Endothelial cell of umbilical vein (primary cell): ENCODE data around the gene XKR8. TPM values are rescaled to one million over a fixed set of nuclear protein-coding genes. Genes with fewer than 3 reads are reported as not detected.

ENCODE experiments used
- BruUV-seq: library from RNA; stranded (reverse); fragments of 400-500 nt; replicated peaks from 2 replicates; lab custom pipeline; 2021; lab: Mats Ljungman, UMichigan
- CTCF ChIA-PET: fragments of 300-600, 350-600 bp; sonication (Branson Sonifier 250); formaldehyde crosslinking; loops from one replicate; lab custom pipeline; 2021; ENCODE audit warnings: antibody characterized with exemption, inconsistent platforms; lab: Charles Lee
- POLR2A ChIA-PET: fragments of 300-600, 350-600 bp; sonication (Branson Sonifier 250); formaldehyde crosslinking; loops from one replicate; lab custom pipeline; 2021; ENCODE audit warnings: antibody characterized with exemption, inconsistent platforms; lab: Charles Lee
- DNase-seq: peaks from one replicate; pipeline ENCODE4 v3.0.0-alpha.2; 2011; ENCODE audit warnings: low read depth, low spot score
- FAIRE-seq: peaks from 2 replicates; lab custom pipeline; 2011; peaks lifted over from hg19 to GRCh38; lab: Jason Lieb, UNC
- H2AFZ ChIP-seq: 2 replicates; pipeline ENCODE4 v1.6.0; 2012; ENCODE audit warnings: low read depth, low read length, control low read depth, inconsistent platforms
- H3K27ac ChIP-seq: 2 replicates; pipeline ENCODE4 v1.5.1; 2011; ENCODE audit warnings: low read depth, mild to moderate bottlenecking, control low read depth, low read length, moderate library complexity; ENCODE audit not compliant: insufficient read depth
- H3K27me3 ChIP-seq, 2 experiments: 2 replicates each; pipeline versions ENCODE4 v1.6.0 to v1.6.1; 2011; ENCODE audit warnings: low read length in 2 of 2, mixed read lengths in 1 of 2; ENCODE audit not compliant: control insufficient read depth in 2 of 2, insufficient read depth in 2 of 2
- H3K36me3 ChIP-seq, 2 experiments: 2 replicates in 1 of 2; 3 replicates in 1 of 2; pipeline ENCODE4 v1.5.1; 2011; ENCODE audit warnings: low read length in 2 of 2, mild to moderate bottlenecking in 1 of 2, moderate library complexity in 1 of 2; ENCODE audit not compliant: control insufficient read depth in 2 of 2, insufficient read depth in 2 of 2; ENCODE audit errors: extremely low read depth in 1 of 2
- H3K4me1 ChIP-seq: 3 replicates; pipeline ENCODE4 v1.5.1; 2011; ENCODE audit warnings: mild to moderate bottlenecking, low read length; ENCODE audit not compliant: control insufficient read depth, insufficient read depth; ENCODE audit errors: extremely low read depth
- H3K4me2 ChIP-seq: 2 replicates; pipeline ENCODE4 v1.6.1; 2011; ENCODE audit warnings: low read length, control low read depth, mixed read lengths; ENCODE audit not compliant: insufficient read depth
- H3K4me3 ChIP-seq, 3 experiments: fragments of 200-600 bp in 1 of 3; sonication (generic), shearing (Covaris generic) in 1 of 3; replicated peaks in 1 of 3; 2 replicates each; pipeline ENCODE4 v1.5.1; 2011 to 2016; ENCODE audit warnings: control low read depth in 3 of 3, low read length in 3 of 3, mild to moderate bottlenecking in 2 of 3, inconsistent platforms in 1 of 3, low read depth in 1 of 3, moderate library complexity in 1 of 3; ENCODE audit not compliant: insufficient read depth in 1 of 3
- H3K79me2 ChIP-seq: 2 replicates; pipeline ENCODE4 v1.6.0; 2012; ENCODE audit warnings: low read length, inconsistent platforms; ENCODE audit not compliant: control insufficient read depth, insufficient read depth
- H3K9ac ChIP-seq: replicated peaks from 2 replicates; pipeline ENCODE3; 2011; ENCODE audit warnings: low read length, control low read depth; ENCODE audit not compliant: insufficient read depth; ENCODE audit errors: extremely low read depth
- H3K9me1 ChIP-seq: replicated peaks from 3 replicates; pipeline ENCODE4 v1.6.0; 2011; ENCODE audit warnings: mild to moderate bottlenecking, low read length; ENCODE audit not compliant: control insufficient read depth, insufficient read depth; ENCODE audit errors: extremely low read depth
- H3K9me3 ChIP-seq: replicated peaks from 2 replicates; pipeline ENCODE4 v1.5.1; 2012; ENCODE audit warnings: low read length, inconsistent platforms; ENCODE audit not compliant: control insufficient read depth, insufficient read depth
- H4K20me1 ChIP-seq: replicated peaks from 2 replicates; pipeline ENCODE3; 2011; ENCODE audit warnings: mild to moderate bottlenecking, low read length; ENCODE audit not compliant: control insufficient read depth, insufficient read depth; ENCODE audit errors: extremely low read depth
- CTCF ChIP-seq, 2 donors: IDR thresholded peaks; 1 replicate in 1 of 2; 2 replicates in 1 of 2; pipeline ENCODE4 v1.5.1; 2011; ENCODE audit warnings: low read length in 2 of 2, mild to moderate bottlenecking in 2 of 2, moderate library complexity in 2 of 2, control low read depth in 1 of 2, inconsistent platforms in 1 of 2, low read depth in 1 of 2; ENCODE audit not compliant: insufficient read depth in 1 of 2; ENCODE audit errors: extremely low read depth in 1 of 2
- FOS ChIP-seq: IDR thresholded peaks from 2 replicates; pipeline ENCODE4 v1.6.1; 2011; ENCODE audit warnings: mild to moderate bottlenecking, low read length, moderate library complexity, borderline replicate concordance; ENCODE audit not compliant: insufficient read depth
- GATA2 ChIP-seq: IDR thresholded peaks from 2 replicates; pipeline ENCODE4 v1.7.0; 2011; ENCODE audit warnings: low read depth, mild to moderate bottlenecking, moderate library complexity, mixed read lengths, low read length; ENCODE audit not compliant: insufficient read length, insufficient read depth
- JUN ChIP-seq: IDR thresholded peaks from 2 replicates; pipeline ENCODE4 v1.6.1; 2011; ENCODE audit warnings: borderline replicate concordance, low read depth; ENCODE audit not compliant: insufficient read length, insufficient read depth
- MAX ChIP-seq: IDR thresholded peaks from 2 replicates; pipeline ENCODE4 v1.6.1; 2011; ENCODE audit not compliant: insufficient read depth, insufficient read length
- MYC ChIP-seq: IDR thresholded peaks from one replicate; pipeline ENCODE4 v1.6.1; 2011; ENCODE audit warnings: mild to moderate bottlenecking, low read depth, low read length
- POLR2AphosphoS5 ChIP-seq: IDR thresholded peaks from 2 replicates; pipeline ENCODE4 v1.6.1; 2012; ENCODE audit warnings: low read depth, mild to moderate bottlenecking, control low read depth, low read length, moderate library complexity; ENCODE audit not compliant: insufficient read depth
- dilution Hi-C: fragments of 300-500 bp; cut with MboI; formaldehyde crosslinking; loops from one replicate; pipeline ENCODE4 v1.15.0; 2019; ENCODE audit warnings: low sequenced_read_pairs; ENCODE audit not compliant: extremely low pct_ligation_motif_present
- intact Hi-C: fragments of 100-400 bp; cut with micrococcal nuclease; formaldehyde crosslinking; loops from one replicate; pipeline ENCODE4 v1.10.0; 2022
- polyA plus RNA-seq, 4 experiments: library from polyadenylated mRNA; depleted of rRNA in 3 of 4; stranded (reverse) in 3 of 4; unstranded in 1 of 4; fragments of >200 nt; gene quantifications; 2 replicates each; pipeline versions ENCODE4 v1.2.1 to v1.2.3, GENCODE V29; 2011 to 2012; ENCODE audit warnings: missing spikeins in 1 of 4
- total RNA-seq: library from RNA; stranded (reverse); gene quantifications from 2 replicates; pipeline ENCODE4 v1.2.3, GENCODE V29; 2021

Gene XKR8
- total and polyA plus RNA-seq, 2 donors (not counting 3 experiments of a cell fraction or from before 2014, with no cell fraction given), result 10.0 to 13.1 TPM

- POLR2A ChIA-PET, result no interaction called here
These were observed 21.4 kb downstream of the XKR8 start for GRCh38 chr1:27981145-27981544.

More at GRCh38 chr1:27981145-27981544, 21.4 kb downstream of the XKR8 start:
- TF ChIP-seq FOS (no peak), CTCF (IDR thresholded peaks at IDR 0.05; ENCODE audit: extremely low read depth in 1 of 2, insufficient read depth in 1 of 2, low read depth in 1 of 2, low read length in 2 of 2) (no peak), MAX (no peak), JUN (no peak), POLR2AphosphoS5 (no peak), GATA2 (no peak), MYC (no peak)
- dilution Hi-C loops (no loop called here), intact Hi-C loops (loop anchor here (10.0 kb wide), 1 partner anchor 224 kb away; no protein-coding TSS in a partner anchor)
- H3K27ac ChIP-seq, result no peak overlapping the region
- no peaks in the 10 kb centered on the region for H3K9me3 ChIP-seq
- H3K4me3 ChIP-seq, result no peak overlapping the region
- no peak overlapping the region for H2AFZ ChIP-seq
- H3K9ac ChIP-seq, result no peak overlapping the region
- H3K4me2 ChIP-seq, result no peak overlapping the region
- H3K36me3 ChIP-seq, result peaks cover 0 to 4% of the 10 kb centered on the region in 2 experiments
- no peaks in the 10 kb centered on the region for H3K9me1 ChIP-seq
- FAIRE-seq (no peak), DNase-seq (no peak)
- H3K79me2 ChIP-seq, result no peaks in the 10 kb centered on the region
- H3K27me3 ChIP-seq, result no peaks in the 10 kb centered on the region
- no TSS peak for BruUV-seq
- CTCF ChIA-PET, result interaction anchor here (0.8 to 6.3 kb wide), 12 partner anchors 9 to 228 kb away, joined by 3 to 99 read pairs (median 9); partner anchors contain the start of gene EYA3
- peaks cover 3% of the 10 kb centered on the region for H3K4me1 ChIP-seq
- no peaks in the 10 kb centered on the region for H4K20me1 ChIP-seq
